ENCODE results near the gene AGRP. TPM values are rescaled to one million over a fixed set of nuclear protein-coding genes. Genes with fewer than 3 reads are reported as not detected.
"Not testable (repeated sequence)": the region's sequence is repeated elsewhere in the genome, so short reads cannot be mapped to it uniquely, and the experiment has no call there.

The AGRP gene
- total RNA-seq, 4 donors from 2014 or later = not detected

GRCh38 chr16:67518676-67519075 is 35.3 kb upstream of the AGRP start:
- Histone ChIP-seq H3K4me1 (peaks cover 0 to 21% (median 6%) of the 10 kb centered on the region in 4 donors), H3K9me3 (no peaks in the 10 kb centered on the region), H3K4me3 (peak overlapping the region in 2 of 4 donors; percentile 22 to 39), H3K27me3 (no peaks in the 10 kb centered on the region), H3K27ac (peak overlapping the region in 2 of 4 donors; percentile 87 to 89), H3K36me3 (no peaks in the 10 kb centered on the region)
- DNase-seq = peak in 1 of 3 donors; percentile 56
- TF ChIP-seq, protein P1, sequence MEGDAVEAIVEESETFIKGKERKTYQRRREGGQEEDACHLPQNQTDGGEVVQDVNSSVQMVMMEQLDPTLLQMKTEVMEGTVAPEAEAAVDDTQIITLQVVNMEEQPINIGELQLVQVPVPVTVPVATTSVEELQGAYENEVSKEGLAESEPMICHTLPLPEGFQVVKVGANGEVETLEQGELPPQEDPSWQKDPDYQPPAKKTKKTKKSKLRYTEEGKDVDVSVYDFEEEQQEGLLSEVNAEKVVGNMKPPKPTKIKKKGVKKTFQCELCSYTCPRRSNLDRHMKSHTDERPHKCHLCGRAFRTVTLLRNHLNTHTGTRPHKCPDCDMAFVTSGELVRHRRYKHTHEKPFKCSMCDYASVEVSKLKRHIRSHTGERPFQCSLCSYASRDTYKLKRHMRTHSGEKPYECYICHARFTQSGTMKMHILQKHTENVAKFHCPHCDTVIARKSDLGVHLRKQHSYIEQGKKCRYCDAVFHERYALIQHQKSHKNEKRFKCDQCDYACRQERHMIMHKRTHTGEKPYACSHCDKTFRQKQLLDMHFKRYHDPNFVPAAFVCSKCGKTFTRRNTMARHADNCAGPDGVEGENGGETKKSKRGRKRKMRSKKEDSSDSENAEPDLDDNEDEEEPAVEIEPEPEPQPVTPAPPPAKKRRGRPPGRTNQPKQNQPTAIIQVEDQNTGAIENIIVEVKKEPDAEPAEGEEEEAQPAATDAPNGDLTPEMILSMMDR (IDR thresholded peaks at IDR 0.05) = no peak

GRCh38 chr16:67517661-67518423 is 34.5 kb upstream of the AGRP start:
- Histone ChIP-seq H3K4me1 (peaks cover 0 to 21% (median 6%) of the 10 kb centered on the region in 4 donors), H3K27me3 (no peaks in the 10 kb centered on the region), H3K4me3 (peak overlapping the region in 2 of 4 donors; percentile 22 to 39), H3K9me3 (no peaks in the 10 kb centered on the region), H3K36me3 (no peaks in the 10 kb centered on the region), H3K27ac (peak overlapping the region in 3 of 4 donors; percentile 22 to 89 (median 87))
- peak in 2 of 3 donors; percentile 79 to 82 for DNase-seq
- TF ChIP-seq, protein P1 (IDR thresholded peaks at IDR 0.05) = no peak
- no peak for TF ChIP-seq POLR2A (IDR thresholded peaks at IDR 0.05)

- no peaks in the 10 kb centered on the region for H3K9me3 ChIP-seq
- no peak overlapping the region for H3K4me3 ChIP-seq
- H3K4me1 ChIP-seq = peaks cover 0 to 21% (median 6%) of the 10 kb centered on the region in 4 donors
- H3K27me3 ChIP-seq = no peaks in the 10 kb centered on the region
- H3K27ac ChIP-seq = peak overlapping the region in 2 of 4 donors; percentile 87 to 89
- DNase-seq = peak in 1 of 3 donors; percentile 55
- H3K36me3 ChIP-seq = no peaks in the 10 kb centered on the region
- TF ChIP-seq, protein P1 (IDR thresholded peaks at IDR 0.05) = no peak
- no peak for TF ChIP-seq POLR2A (IDR thresholded peaks at IDR 0.05)
Observed at GRCh38 chr16:67517155-67517445, 33.8 kb upstream of the AGRP start.

- no peak for DNase-seq
- Histone ChIP-seq H3K36me3 (no peaks in the 10 kb centered on the region), H3K27me3 (no peaks in the 10 kb centered on the region), H3K4me1 (peaks cover 0 to 18% (median 4%) of the 10 kb centered on the region in 4 donors), H3K9me3 (no peaks in the 10 kb centered on the region), H3K27ac (peak overlapping the region in 3 of 4 donors; percentile 27 to 89 (median 87)), H3K4me3 (no peak overlapping the region)
- TF ChIP-seq, protein P1 (IDR thresholded peaks at IDR 0.05) = no peak
- no peak for TF ChIP-seq POLR2A (IDR thresholded peaks at IDR 0.05)
Observed at GRCh38 chr16:67516296-67517154, 33.2 kb upstream of the AGRP start.

- no peaks in the 10 kb centered on the region for H3K9me3 ChIP-seq
- H3K27ac ChIP-seq = peak overlapping the region in 2 of 4 donors; percentile 7 to 87
- DNase-seq = peak; percentile 73 to 96 (median 93)
- no peaks in the 10 kb centered on the region for H3K27me3 ChIP-seq
- H3K36me3 ChIP-seq = no peaks in the 10 kb centered on the region
- TF ChIP-seq, protein P1 (IDR thresholded peaks at IDR 0.05) = peak; percentile 64 to 76 (median 70)
- no peak for TF ChIP-seq POLR2A (IDR thresholded peaks at IDR 0.05)
- H3K4me1 ChIP-seq = peaks cover 0 to 15% (median 2%) of the 10 kb centered on the region in 4 donors
- H3K4me3 ChIP-seq = no peak overlapping the region
Observed at GRCh38 chr16:67514382-67514828, 31.1 kb upstream of the AGRP start.

GRCh38 chr16:67513892-67514291 is 30.5 kb upstream of the AGRP start:
- H3K4me3 ChIP-seq, H3K36me3 ChIP-seq, H3K9me3 ChIP-seq, DNase-seq, H3K27me3 ChIP-seq: not testable (repeated sequence)
- Histone ChIP-seq H3K4me1 (peaks cover 0 to 15% (median 2%) of the 10 kb centered on the region in 4 donors), H3K27ac (peak overlapping the region in 1 of 4 donors; percentile 87)

All from Peyer's patch (tissue), 4 donors.